A673 (cell line): Measurements from ENCODE around the gene GOLGA6D.

Experiments used
- EZH2 ChIP-seq: fragments of 200-600 bp; sonication (generic); IDR thresholded peaks from 2 replicates; pipeline ENCODE4 v1.6.1; 2017; ENCODE audit warnings: borderline replicate concordance, low read depth, mild to moderate bottlenecking, mixed read lengths, antibody characterized with exemption, low read length; ENCODE audit not compliant: poor library complexity, severe bottlenecking
- TF ChIP-seq, protein P1 (sequence below): fragments of 300-800, 200-600 bp; sonication (generic); conservative IDR thresholded peaks from 2 replicates; pipeline ENCODE4 v1.5.1; 2017; ENCODE audit warnings: low read depth, mild to moderate bottlenecking, antibody characterized with exemption, low read length, moderate library complexity, mixed read lengths

DNA sequence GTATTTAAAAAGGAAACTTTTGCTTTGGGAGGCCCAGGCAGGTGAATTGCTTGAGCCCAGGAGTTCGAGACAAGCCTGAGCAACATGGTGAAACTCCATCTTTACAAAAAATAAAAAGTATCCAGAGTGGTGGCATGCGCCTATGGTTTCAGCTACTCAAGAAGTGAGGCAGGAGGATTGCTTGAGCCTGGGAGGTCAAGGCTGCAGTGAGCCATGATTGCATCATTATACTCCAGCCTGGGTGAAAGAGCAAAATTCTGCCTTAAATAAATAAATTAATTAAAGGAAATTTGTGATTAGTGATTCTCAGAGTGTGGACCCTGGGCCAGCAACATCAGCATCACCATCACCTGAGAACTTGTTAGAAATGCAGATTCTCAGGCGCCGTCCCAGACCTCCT, 43.3 kb downstream of the GOLGA6D start:
- TF ChIP-seq, protein P1, sequence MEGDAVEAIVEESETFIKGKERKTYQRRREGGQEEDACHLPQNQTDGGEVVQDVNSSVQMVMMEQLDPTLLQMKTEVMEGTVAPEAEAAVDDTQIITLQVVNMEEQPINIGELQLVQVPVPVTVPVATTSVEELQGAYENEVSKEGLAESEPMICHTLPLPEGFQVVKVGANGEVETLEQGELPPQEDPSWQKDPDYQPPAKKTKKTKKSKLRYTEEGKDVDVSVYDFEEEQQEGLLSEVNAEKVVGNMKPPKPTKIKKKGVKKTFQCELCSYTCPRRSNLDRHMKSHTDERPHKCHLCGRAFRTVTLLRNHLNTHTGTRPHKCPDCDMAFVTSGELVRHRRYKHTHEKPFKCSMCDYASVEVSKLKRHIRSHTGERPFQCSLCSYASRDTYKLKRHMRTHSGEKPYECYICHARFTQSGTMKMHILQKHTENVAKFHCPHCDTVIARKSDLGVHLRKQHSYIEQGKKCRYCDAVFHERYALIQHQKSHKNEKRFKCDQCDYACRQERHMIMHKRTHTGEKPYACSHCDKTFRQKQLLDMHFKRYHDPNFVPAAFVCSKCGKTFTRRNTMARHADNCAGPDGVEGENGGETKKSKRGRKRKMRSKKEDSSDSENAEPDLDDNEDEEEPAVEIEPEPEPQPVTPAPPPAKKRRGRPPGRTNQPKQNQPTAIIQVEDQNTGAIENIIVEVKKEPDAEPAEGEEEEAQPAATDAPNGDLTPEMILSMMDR = no peak
- no peak for TF ChIP-seq EZH2
